ENCODE results near the gene LGR5.
"Not testable (repeated sequence)": the region's sequence is repeated elsewhere in the genome, so short reads cannot be mapped to it uniquely, and the experiment has no call there.

Gene LGR5

DNA sequence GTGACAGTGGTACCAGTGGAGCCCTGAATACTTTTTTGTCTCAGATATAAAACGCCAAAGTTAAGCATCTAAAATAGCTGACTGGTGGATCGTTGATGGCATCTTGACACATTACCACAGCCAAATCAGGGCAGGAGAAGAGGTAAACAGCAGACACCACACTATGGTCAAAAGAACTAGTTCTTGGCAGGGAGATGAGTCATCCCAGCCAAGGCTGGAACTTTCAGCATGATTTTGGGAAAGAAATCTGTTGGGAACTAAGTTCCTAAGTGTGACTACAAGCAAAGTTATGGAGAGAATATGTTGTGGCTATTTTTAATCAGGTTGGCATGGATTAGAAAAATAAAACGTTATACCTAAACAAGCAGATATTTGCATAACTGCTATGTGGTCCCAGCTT is 36.9 kb downstream of the LGR5 start:
- DNase-seq (ENCODE audit: low spot score): peak; percentile 60

DNA sequence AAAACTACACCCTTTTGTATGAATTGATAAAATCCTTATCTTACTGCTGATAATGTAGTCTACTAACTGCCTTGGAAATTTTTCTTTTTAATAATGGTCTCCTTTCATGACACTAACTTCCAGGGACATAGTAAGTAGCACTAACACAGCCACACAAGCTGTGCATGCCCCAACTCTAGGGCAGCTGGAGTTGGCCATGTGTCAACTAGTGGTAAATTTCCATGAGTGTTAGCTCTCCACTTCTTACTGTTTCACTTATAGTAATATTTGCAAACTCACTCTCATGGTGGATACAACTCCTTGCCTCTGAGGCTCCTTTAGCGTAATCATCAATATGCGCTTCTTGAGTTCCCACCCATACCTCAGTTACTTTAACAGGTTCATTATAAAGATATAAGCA is 38.0 kb downstream of the LGR5 start:
- DNase-seq (ENCODE audit: low spot score): no peak

- DNase-seq (ENCODE audit: low spot score): no peak
Measured at GRCh38 chr12:71478270-71478669, 38.7 kb downstream of the LGR5 start.

- no peak for DNase-seq (ENCODE audit: low spot score)
Measured at GRCh38 chr12:71484272-71484905, 44.8 kb downstream of the LGR5 start.

DNA sequence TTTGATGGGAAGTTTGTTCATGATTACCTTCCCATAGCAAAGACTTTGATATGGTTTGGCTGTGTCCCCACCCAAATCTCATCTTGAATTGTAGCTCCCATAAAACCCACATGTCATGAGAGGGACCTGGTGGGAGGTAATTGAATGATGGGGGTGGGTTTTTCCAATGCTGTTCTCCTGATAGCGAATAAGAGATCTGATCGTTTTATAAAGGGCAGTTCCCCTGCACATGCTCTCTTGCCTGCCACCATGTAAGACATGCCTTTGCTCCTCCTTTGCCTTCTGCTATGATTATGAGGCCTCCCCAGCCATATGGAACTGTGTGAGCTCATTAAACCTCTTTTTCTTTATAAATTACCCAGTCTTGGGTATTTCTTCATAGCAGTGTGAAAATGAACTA is 51.2 kb downstream of the LGR5 start:
- DNase-seq (ENCODE audit: low spot score): not testable (repeated sequence)

- DNase-seq (ENCODE audit: low spot score): no peak
Measured at GRCh38 chr12:71492604-71493003, 53.0 kb downstream of the LGR5 start.

DNA sequence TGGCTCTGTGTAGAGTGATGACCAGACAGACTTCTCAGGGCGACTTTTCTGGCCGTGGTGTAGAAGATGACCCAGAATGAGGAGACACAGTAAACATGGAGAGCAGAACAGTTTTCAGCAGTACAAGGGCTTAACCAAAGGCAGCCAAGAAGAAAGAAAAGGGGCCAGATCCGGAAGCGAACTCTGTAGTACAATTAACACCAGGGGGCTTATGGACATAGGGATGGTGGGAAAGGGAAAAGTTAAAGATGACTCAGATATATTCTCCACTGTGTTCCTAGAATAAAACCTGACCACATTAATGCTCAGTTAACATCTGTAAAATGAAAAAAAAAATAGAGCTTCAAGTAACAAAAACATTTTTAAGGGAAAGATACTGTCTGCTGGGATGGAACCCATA is 60.2 kb downstream of the LGR5 start:
- DNase-seq (ENCODE audit: low spot score): no peak

- DNase-seq (ENCODE audit: low spot score): no peak
Measured at GRCh38 chr12:71503579-71504391, 64.2 kb downstream of the LGR5 start.

- no peak for DNase-seq (ENCODE audit: low spot score)
Measured at GRCh38 chr12:71504476-71504875, 64.9 kb downstream of the LGR5 start.

DNA sequence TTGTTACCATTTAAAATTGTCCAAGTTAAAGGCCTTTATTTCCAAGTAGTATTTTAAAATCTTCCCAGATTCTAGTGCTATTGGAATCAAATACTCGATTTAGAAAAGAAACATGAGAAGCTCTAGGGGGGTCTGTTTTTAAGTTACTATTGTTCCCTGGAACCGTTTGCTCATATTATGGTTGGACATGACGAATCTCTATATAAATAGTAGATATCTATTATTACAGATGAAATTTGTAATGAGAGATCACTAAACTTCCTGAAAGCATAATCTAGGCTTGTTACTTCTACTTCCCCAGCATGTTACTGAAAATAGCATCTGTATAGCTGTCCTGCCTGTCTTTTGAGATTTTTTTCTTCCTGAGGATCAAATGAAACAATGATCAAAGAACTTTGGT is 70.1 kb downstream of the LGR5 start:
- no peak for DNase-seq (ENCODE audit: low spot score)

GRCh38 chr12:71517145-71517846 is 77.7 kb downstream of the LGR5 start:
- DNase-seq (ENCODE audit: low spot score): no peak

GRCh38 chr12:71521125-71521524 is 81.5 kb downstream of the LGR5 start:
- no peak for DNase-seq (ENCODE audit: low spot score)

DNA sequence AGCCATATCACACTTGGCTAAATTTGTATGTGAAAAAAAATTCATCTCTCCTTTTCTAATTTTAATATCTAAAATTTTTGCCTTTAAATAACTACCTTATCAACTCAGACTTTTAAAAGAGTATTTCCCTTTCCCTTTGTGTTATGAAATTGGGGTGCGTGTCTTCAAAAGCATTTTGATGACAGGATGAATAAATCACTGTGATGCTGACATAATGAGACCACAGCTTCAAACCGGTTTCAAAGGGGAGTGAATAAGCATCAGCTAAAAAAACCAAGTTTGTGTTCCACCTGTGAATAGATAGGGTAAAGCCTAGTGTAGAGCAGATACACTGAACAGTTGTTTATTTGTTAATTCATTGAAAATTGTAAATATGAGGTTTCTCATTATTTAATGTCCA is 85.0 kb downstream of the LGR5 start:
- no peak for DNase-seq (ENCODE audit: low spot score)

GRCh38 chr12:71533703-71534102 is 94.1 kb downstream of the LGR5 start:
- DNase-seq (ENCODE audit: low spot score): no peak

- DNase-seq (ENCODE audit: low spot score): no peak
Measured at GRCh38 chr12:71536279-71536938, 96.8 kb downstream of the LGR5 start.

DNA sequence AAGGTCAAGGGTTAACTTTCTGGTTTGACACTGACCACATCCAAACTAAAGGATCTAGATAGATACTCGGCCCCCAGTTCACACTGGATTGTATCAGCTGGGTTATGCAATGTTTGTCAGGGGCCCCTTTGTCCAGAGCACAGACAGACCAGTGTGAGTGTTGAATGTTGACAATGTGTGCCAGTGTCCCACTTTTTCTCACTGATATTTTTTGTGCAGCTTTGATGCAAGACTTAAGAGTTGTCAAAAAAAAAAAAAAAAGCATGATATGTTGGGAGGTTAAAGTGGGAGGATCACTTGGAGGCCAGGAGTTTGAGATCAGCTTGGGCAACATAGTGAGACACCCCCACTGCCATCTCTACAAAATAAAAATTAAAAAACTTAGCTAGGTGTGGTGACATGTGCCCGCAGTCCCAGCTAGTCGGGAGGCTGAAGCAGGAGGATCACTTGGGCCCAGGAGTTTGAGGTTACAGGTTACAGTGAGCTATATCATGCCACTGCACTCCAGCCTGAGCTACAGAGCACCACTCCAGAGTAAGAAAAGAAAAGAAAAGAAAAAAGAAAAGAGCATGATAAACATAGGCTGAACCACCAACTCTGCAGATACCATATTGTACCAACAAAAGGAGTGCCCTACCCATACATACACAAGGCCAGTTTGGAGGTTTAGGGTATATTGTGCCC is 97.5 kb downstream of the LGR5 start:
- no peak for DNase-seq (ENCODE audit: low spot score)

GRCh38 chr12:71538807-71539206 is 99.2 kb downstream of the LGR5 start:
- no peak for DNase-seq (ENCODE audit: low spot score)

DNA sequence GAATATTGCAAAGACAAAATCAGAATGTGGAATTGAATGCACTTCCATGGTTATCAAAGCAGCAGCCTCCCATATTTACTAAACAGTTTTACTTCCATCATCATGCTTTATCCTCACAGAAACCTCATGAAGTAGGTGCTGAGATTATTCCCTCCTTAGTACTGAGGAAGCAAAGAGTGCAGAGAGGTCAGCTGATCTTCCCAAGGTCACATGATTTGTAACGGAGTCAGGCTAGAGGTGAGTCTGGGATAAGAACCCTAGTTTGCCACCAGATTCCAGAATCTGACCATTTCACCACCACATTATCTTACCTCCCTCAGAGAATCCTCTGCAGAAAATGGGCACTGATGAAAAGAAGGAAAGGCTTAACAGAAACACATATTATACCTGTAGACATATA is 102.0 kb downstream of the LGR5 start:
- no peak for DNase-seq (ENCODE audit: low spot score)

DNA sequence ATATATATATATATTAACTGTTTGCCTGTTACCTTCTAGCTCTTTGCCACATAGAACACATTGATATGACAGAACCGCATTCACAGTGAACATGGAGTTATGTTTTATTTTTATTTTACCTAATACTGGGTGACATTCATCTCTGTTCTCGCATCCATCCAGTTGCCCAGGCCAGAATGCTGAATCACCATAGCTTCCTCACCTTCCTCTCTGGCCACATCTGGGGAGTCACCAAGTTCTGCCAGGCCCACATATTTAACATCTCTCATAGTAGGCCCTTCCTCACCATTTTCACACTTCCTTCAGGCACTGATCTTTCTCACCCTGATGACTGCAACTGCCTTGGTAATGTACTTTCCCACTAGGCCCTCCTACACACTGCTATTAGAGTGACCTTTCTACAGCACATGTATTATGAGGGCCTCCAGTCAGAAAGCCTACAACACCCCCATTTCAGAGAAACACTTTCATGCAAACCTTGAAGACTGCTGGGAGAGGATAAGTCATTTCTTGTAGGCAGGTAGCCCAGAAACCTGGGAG is 106.8 kb downstream of the LGR5 start:
- no peak for DNase-seq (ENCODE audit: low spot score)

GRCh38 chr12:71548893-71549292 is 109.3 kb downstream of the LGR5 start:
- DNase-seq (ENCODE audit: low spot score): no peak

DNA sequence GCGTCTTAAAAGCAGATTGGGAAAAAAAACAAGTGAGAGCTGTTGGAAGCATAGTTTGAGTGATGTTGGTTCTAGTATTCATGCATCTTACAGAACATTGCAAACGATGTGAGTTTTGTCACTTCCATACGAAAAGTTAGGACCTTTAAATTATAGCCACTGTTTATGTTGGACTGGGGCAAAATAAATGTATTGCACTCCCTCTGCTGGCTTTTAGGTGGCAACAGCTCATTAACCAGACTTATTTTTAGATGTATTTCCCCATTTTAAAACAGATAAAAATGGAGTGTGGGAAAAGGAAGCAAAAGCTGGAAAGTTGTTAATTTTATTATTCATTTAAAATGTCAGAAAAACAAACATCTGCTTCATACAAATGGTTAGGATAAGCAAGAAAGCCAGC is 111.9 kb downstream of the LGR5 start:
- DNase-seq (ENCODE audit: low spot score): peak; percentile 37

Measured in GM03348 (cell line).